NCI-H1436 treated with DMSO at 0.1 percent for 48 hours (cell line): Measurements from ENCODE around the gene MYO16.

Experiments used
- DNase-seq: peaks from one replicate; lab custom pipeline; 2025; lab: John Stamatoyannopoulos, UW

MYO16 gene

GRCh38 chr13:108933061-108933460 is 303.6 kb downstream of the MYO16 start:
- no peak for DNase-seq

GRCh38 chr13:108938155-108938554 is 308.7 kb downstream of the MYO16 start:
- no peak for DNase-seq

GRCh38 chr13:108940121-108940520 is 310.7 kb downstream of the MYO16 start:
- DNase-seq = no peak

GRCh38 chr13:108943842-108944241 is 314.4 kb downstream of the MYO16 start:
- no peak for DNase-seq

GRCh38 chr13:108944760-108945159 is 315.3 kb downstream of the MYO16 start:
- no peak for DNase-seq

- no peak for DNase-seq
Observed at GRCh38 chr13:108947551-108948030, 318.2 kb downstream of the MYO16 start.

- no peak for DNase-seq
Observed at GRCh38 chr13:108948251-108948671, 318.9 kb downstream of the MYO16 start.

GRCh38 chr13:108950333-108951010 is 321.1 kb downstream of the MYO16 start:
- DNase-seq = no peak

- no peak for DNase-seq
Observed at GRCh38 chr13:108955741-108956140, 326.3 kb downstream of the MYO16 start.

- no peak for DNase-seq
Observed at GRCh38 chr13:108957369-108958012, 328.1 kb downstream of the MYO16 start.

- no peak for DNase-seq
Observed at GRCh38 chr13:108958013-108958376, 328.6 kb downstream of the MYO16 start.

GRCh38 chr13:108959234-108959633 is 329.8 kb downstream of the MYO16 start:
- DNase-seq = no peak

GRCh38 chr13:108960006-108960405 is 330.6 kb downstream of the MYO16 start:
- DNase-seq = no peak

GRCh38 chr13:108961542-108962125 is 332.2 kb downstream of the MYO16 start:
- no peak for DNase-seq

- DNase-seq = no peak
Observed at GRCh38 chr13:108962654-108963053, 333.2 kb downstream of the MYO16 start.

- DNase-seq = no peak
Observed at GRCh38 chr13:108963276-108963810, 333.9 kb downstream of the MYO16 start.

- DNase-seq = no peak
Observed at GRCh38 chr13:108963846-108964600, 334.6 kb downstream of the MYO16 start.

GRCh38 chr13:108964606-108965005 is 335.2 kb downstream of the MYO16 start:
- no peak for DNase-seq

- no peak for DNase-seq
Observed at GRCh38 chr13:108967371-108967770, 338.0 kb downstream of the MYO16 start.

- no peak for DNase-seq
Observed at GRCh38 chr13:108968566-108968965, 339.2 kb downstream of the MYO16 start.

GRCh38 chr13:108974686-108975085 is 345.3 kb downstream of the MYO16 start:
- DNase-seq = no peak

GRCh38 chr13:108980237-108980636 is 350.8 kb downstream of the MYO16 start:
- DNase-seq = no peak
